ENCODE data around the gene OR10G4. TPM values are rescaled to one million over a fixed set of nuclear protein-coding genes. Genes with fewer than 3 reads are reported as not detected.

OR10G4 gene
- polyA plus RNA-seq, 1 donor (not counting 4 experiments of a cell fraction or from before 2014, with no cell fraction given): not detected

DNA sequence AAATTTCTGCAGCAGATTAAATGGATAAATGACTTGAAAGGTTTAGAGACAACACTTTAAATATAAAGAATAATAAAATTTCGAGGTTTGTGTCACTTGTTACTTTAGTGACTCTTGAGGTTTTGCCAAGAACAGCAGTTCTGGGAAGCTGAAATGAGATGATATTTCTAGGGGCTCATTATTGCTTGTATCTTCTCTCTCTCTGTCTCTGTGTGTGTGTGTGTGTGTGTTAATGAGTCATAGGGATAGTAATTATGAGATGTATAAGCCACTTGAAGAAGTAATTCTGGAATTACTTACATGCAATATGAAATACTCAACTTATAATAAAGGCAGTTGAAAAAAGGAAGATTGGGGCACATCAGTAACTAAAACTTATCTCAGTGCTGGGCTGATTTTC lies 38.0 kb downstream of the OR10G4 start:
- no peak for DNase-seq (ENCODE audit: low read depth, low spot score)
- no peak for FAIRE-seq
- dilution Hi-C loops (cut with MboI; ENCODE audit: extremely low pct_ligation_motif_present, low sequenced_read_pairs): no loop called here
- Histone ChIP-seq H3K4me1 (ENCODE audit: control insufficient read depth, extremely low read depth, insufficient read depth, low read length) (no peaks in the 10 kb centered on the region), H2AFZ (ENCODE audit: control insufficient read depth, low read length) (no peak overlapping the region), H3K4me2 (ENCODE audit: control insufficient read depth, extremely low read depth, insufficient read depth, low read depth, low read length) (no peak overlapping the region), H3K27me3 (ENCODE audit: control insufficient read depth, extremely low read depth, insufficient read depth, low read length) (no peaks in the 10 kb centered on the region), H3K9me3 (ENCODE audit: control insufficient read depth, low read depth, low read length) (no peaks in the 10 kb centered on the region), H3K9ac (ENCODE audit: control insufficient read depth, extremely low read depth, insufficient read depth, low read length) (no peak overlapping the region), H3K4me3 (ENCODE audit: control insufficient read depth in 2 of 3, extremely low read depth in 1 of 3, insufficient read depth in 2 of 3, low read depth in 1 of 3, low read length in 3 of 3) (no peak overlapping the region), H3K9me1 (ENCODE audit: control insufficient read depth, extremely low read depth, insufficient read depth, low read length) (no peaks in the 10 kb centered on the region), H3K36me3 (ENCODE audit: control insufficient read depth in 2 of 2, extremely low read depth in 1 of 2, insufficient read depth in 2 of 2, low read length in 2 of 2) (no peaks in the 10 kb centered on the region), H3K27ac (ENCODE audit: control insufficient read depth, insufficient read depth, low read length) (no peak overlapping the region), H4K20me1 (ENCODE audit: control insufficient read depth, extremely low read depth, insufficient read depth, low read length) (no peaks in the 10 kb centered on the region), H3K79me2 (ENCODE audit: control insufficient read depth, insufficient read depth, low read length) (no peaks in the 10 kb centered on the region)
- TF ChIP-seq, protein P1, sequence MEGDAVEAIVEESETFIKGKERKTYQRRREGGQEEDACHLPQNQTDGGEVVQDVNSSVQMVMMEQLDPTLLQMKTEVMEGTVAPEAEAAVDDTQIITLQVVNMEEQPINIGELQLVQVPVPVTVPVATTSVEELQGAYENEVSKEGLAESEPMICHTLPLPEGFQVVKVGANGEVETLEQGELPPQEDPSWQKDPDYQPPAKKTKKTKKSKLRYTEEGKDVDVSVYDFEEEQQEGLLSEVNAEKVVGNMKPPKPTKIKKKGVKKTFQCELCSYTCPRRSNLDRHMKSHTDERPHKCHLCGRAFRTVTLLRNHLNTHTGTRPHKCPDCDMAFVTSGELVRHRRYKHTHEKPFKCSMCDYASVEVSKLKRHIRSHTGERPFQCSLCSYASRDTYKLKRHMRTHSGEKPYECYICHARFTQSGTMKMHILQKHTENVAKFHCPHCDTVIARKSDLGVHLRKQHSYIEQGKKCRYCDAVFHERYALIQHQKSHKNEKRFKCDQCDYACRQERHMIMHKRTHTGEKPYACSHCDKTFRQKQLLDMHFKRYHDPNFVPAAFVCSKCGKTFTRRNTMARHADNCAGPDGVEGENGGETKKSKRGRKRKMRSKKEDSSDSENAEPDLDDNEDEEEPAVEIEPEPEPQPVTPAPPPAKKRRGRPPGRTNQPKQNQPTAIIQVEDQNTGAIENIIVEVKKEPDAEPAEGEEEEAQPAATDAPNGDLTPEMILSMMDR (optimal IDR thresholded peaks at IDR 0.05 in 1 of 3, IDR thresholded peaks at IDR 0.05 in 1 of 3, conservative IDR thresholded peaks at IDR 0.05 in 1 of 3; ENCODE audit: extremely low read depth in 1 of 3, insufficient read depth in 2 of 3, low read length in 3 of 3): no peak
- no peak for TF ChIP-seq EZH2 (IDR thresholded peaks at IDR 0.05; ENCODE audit: low read length)

- H3K4me3 ChIP-seq (ENCODE audit: control insufficient read depth in 2 of 3, extremely low read depth in 1 of 3, insufficient read depth in 2 of 3, low read depth in 1 of 3, low read length in 3 of 3): no peak overlapping the region
- no peak overlapping the region for H3K4me2 ChIP-seq (ENCODE audit: control insufficient read depth, extremely low read depth, insufficient read depth, low read depth, low read length)
- no peak overlapping the region for H3K27ac ChIP-seq (ENCODE audit: control insufficient read depth, insufficient read depth, low read length)
- FAIRE-seq (no peak), DNase-seq (ENCODE audit: low read depth, low spot score) (no peak)
- TF ChIP-seq EZH2 (IDR thresholded peaks at IDR 0.05; ENCODE audit: low read length): no peak
- TF ChIP-seq, protein P1 (optimal IDR thresholded peaks at IDR 0.05 in 1 of 3, IDR thresholded peaks at IDR 0.05 in 1 of 3, conservative IDR thresholded peaks at IDR 0.05 in 1 of 3; ENCODE audit: extremely low read depth in 1 of 3, insufficient read depth in 2 of 3, low read length in 3 of 3): no peak
- H3K9me1 ChIP-seq (ENCODE audit: control insufficient read depth, extremely low read depth, insufficient read depth, low read length): no peaks in the 10 kb centered on the region
- H3K9me3 ChIP-seq (ENCODE audit: control insufficient read depth, low read depth, low read length): no peaks in the 10 kb centered on the region
- H3K4me1 ChIP-seq (ENCODE audit: control insufficient read depth, extremely low read depth, insufficient read depth, low read length): no peaks in the 10 kb centered on the region
- H3K27me3 ChIP-seq (ENCODE audit: control insufficient read depth, extremely low read depth, insufficient read depth, low read length): no peaks in the 10 kb centered on the region
- no peaks in the 10 kb centered on the region for H3K36me3 ChIP-seq (ENCODE audit: control insufficient read depth in 2 of 2, extremely low read depth in 1 of 2, insufficient read depth in 2 of 2, low read length in 2 of 2)
- no peak overlapping the region for H2AFZ ChIP-seq (ENCODE audit: control insufficient read depth, low read length)
- no peak overlapping the region for H3K9ac ChIP-seq (ENCODE audit: control insufficient read depth, extremely low read depth, insufficient read depth, low read length)
- H3K79me2 ChIP-seq (ENCODE audit: control insufficient read depth, insufficient read depth, low read length): no peaks in the 10 kb centered on the region
- no peaks in the 10 kb centered on the region for H4K20me1 ChIP-seq (ENCODE audit: control insufficient read depth, extremely low read depth, insufficient read depth, low read length)
- dilution Hi-C loops (cut with MboI; ENCODE audit: extremely low pct_ligation_motif_present, low sequenced_read_pairs): no loop called here
Measured at GRCh38 chr11:124052966-124053365, 40.2 kb downstream of the OR10G4 start.

Other genes starting within 250 kb of the OR10G4 start
- gene OR6M1, start 206.6 kb upstream of the OR10G4 start, polyA plus RNA-seq: not detected in 3 replicates
- not detected in 3 replicates for gene TMEM225, start 127.3 kb upstream of the OR10G4 start, polyA plus RNA-seq
- not detected in 3 replicates for gene OR8D4, start 110.8 kb upstream of the OR10G4 start, polyA plus RNA-seq
- not detected in 3 replicates for gene OR4D5, start 73.4 kb upstream of the OR10G4 start, polyA plus RNA-seq
- not detected in 3 replicates for gene OR6T1, start 69.2 kb upstream of the OR10G4 start, polyA plus RNA-seq
- not detected in 3 replicates for gene OR10S1, start 35.2 kb upstream of the OR10G4 start, polyA plus RNA-seq
- gene OR10G6, start 17.8 kb upstream of the OR10G4 start, polyA plus RNA-seq: not detected in 3 replicates
- gene OR10G9, start 10.0 kb downstream of the OR10G4 start, polyA plus RNA-seq: not detected in 3 replicates
- gene OR10G8, start 13.8 kb downstream of the OR10G4 start, polyA plus RNA-seq: not detected in 3 replicates
- gene OR10G7, start 28.3 kb downstream of the OR10G4 start, polyA plus RNA-seq: not detected in 3 replicates
- 29.7 to 39.5 TPM (median 36.4 TPM) in 3 replicates for gene VWA5A, start 102.5 kb downstream of the OR10G4 start, polyA plus RNA-seq
- not detected in 3 replicates for gene OR10D3, start 170.3 kb downstream of the OR10G4 start, polyA plus RNA-seq
- gene OR8G1, start 228.1 kb downstream of the OR10G4 start, polyA plus RNA-seq: not detected in 3 replicates
- gene OR8G5, start 243.4 kb downstream of the OR10G4 start, polyA plus RNA-seq: 0.06 TPM in 1 of 3 replicates, not detected in the others